Activated CD4-positive, alpha-beta T cell treated with anti-CD3 and anti-CD28 coated beads, Interleukin-2, amount 50 U/mL, for 4 hours (primary cell): Measurements from ENCODE around the gene TSPAN3.

Experiments used
- DNase-seq, 2 experiments: peaks; one replicate each; pipeline ENCODE4 v3.0.0-alpha.2; 2020

The TSPAN3 gene

GRCh38 chr15:77048135-77048876, 22.6 kb downstream of the TSPAN3 start:
- no peak for DNase-seq

GRCh38 chr15:77046704-77047412, 24.1 kb downstream of the TSPAN3 start:
- DNase-seq: no peak

- no peak for DNase-seq
These were observed 24.9 kb downstream of the TSPAN3 start for GRCh38 chr15:77045985-77046384.

DNA sequence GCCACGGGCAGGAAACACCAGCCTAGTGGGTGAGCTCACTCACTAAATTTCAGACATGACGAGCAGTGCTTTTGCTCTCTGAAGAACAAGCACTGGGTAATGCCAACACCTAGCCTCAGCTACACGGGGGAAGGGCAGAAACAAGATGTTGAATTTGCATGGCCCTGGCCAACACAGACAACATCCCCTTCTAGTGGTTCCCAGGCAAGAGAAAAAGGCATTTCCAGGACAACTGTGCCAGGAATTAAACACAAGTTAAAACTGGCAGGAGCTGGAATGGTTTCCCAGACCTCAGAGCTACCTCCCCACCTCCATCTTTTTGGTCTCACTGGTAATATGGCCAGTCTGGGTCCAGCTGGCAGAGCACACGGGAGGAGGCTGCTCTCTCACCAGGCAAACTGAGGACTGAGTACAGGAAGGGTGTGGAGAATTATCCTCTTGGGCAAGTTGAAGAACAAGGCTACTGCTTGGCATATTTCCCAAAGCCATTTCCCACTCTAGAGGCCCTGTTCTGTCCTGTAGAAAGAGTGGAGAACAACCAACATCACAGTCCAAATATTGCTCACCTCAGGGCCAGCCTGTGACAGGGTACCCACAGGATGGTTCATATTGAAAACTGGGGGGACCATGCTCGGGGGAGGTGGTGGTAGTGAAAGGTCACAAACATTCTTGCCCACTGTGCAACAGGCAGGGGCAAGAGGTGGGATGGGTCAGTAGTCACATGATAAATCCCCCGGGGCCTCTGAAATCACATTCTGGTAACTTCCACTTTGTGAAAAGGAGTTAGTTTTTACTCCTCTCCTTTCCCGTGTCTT, 26.5 kb downstream of the TSPAN3 start:
- DNase-seq: no peak

GRCh38 chr15:77042955-77043920, 27.7 kb downstream of the TSPAN3 start:
- no peak for DNase-seq

GRCh38 chr15:77042245-77042919, 28.5 kb downstream of the TSPAN3 start:
- DNase-seq: no peak

GRCh38 chr15:77040673-77041072, 30.2 kb downstream of the TSPAN3 start:
- DNase-seq: no peak

DNA sequence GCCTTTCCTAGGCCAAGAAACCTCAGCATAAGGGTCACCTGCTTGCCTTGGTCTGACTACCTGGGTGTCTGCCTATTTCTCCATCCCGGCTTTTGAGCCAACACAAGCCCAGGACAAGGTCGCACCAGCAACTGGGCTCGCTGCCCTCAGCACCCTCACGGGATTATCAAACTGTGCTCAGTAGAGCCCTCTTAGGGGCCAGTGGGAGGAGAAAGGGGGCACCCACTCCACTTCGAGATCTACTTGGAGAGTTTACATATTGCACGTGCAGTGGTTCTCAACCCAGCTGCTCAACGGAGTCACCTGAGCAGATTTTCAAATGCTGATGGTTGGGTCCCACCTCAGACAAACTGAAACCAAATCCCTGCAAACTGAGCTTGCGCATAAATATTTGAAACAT, 31.1 kb downstream of the TSPAN3 start:
- no peak for DNase-seq

GRCh38 chr15:77039217-77039533, 31.7 kb downstream of the TSPAN3 start:
- DNase-seq: no peak

- DNase-seq: no peak
These were observed 32.3 kb downstream of the TSPAN3 start for GRCh38 chr15:77038312-77039216.

DNA sequence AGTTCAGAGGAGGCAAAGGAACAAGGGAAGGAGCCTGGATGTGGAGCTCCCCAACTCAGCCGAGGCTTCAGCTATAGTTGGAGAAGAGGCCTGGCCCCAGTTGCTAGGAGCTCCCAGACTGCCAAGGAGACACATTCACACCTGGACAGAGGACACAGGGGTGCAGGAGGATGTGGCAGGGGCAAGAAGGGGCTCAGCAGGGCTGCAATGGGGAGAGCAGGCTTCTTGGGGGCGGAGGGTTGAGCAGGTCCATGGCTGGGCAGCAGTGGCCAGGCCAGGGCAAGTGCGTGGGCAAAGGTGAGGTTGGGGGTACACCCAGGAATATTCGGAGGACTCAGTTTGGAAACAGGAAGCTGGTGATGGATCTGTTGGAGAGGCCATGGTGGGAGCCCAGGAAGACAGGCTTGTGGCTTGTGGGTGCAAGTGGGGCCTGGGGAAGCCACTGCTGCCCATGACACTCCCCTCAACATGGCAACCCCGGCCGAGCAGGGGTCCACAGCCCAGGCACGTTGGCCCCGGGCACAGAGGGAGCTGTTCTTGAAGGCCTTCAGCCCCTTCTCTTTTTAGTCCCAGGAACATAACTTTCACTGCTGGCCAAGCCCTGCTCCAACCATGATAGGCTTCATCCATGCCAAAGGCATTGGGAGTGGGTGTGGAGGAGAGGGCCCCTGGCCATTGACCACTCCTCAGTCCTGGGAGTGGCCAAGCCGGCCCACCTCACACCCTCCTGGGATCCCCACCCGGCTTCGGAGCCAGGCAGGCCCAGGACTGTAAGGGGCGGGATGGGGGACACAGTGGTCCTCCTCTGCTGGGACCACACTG, 33.3 kb downstream of the TSPAN3 start:
- no peak for DNase-seq

DNA sequence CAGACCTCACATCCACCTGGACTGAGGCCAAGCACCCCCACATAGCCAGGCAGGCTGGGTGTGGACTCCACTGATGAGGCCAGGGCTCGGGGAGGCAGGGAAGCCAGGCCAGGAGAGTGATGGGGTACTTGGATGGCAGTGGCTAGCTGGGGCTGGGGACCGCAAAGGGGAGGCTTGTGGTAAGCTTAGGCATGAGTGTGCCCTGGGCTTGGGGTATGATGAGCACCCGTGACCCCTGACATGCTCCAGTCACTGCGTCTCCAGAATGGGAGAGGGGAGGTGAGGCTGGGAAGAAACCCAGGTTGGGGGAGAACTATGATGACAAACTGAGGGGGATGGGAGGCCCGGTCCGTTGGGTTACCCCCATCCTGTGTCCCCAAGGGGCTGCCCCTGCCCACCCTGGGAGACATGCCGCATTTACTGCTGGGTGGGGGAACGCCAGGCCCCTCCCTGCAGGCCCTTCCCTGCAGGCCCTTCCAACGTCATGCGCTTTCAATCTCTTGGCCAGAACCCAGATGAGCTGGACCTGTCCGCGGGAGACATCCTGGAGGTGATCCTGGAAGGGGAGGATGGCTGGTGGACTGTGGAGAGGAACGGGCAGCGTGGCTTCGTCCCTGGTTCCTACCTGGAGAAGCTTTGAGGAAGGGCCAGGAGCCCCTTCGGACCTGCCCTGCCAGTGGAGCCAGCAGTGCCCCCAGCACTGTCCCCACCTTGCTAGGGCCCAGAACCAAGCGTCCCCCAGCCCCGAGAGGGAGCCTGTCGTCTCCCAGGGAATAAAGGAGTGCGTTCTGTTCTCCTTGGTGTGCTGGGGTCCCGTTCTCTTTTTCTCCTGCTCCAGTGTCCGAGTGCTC, 34.1 kb downstream of the TSPAN3 start:
- no peak for DNase-seq

DNA sequence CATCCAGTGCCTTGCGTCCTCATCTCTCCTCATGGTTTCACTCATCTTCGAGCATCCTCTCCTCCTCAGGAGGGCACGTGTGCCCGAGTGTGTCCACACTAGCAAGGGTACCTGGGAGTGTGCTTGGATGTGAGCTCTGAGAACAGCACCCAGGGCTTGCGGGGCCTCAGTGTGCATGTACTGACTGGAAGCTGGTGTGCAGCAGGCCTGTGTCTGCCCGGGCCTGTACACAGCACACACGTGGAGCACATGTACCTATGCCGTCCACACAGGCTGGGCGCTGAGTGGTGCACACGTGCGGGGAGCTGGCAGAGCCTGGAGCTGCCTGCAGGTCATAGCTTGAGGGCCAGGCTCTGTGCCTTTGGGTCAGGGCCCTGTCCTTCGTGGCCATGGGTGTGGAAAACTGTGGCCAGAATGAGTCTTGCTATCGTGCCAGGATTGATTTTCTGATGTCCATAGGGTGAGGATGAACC, 34.9 kb downstream of the TSPAN3 start:
- DNase-seq: no peak

DNA sequence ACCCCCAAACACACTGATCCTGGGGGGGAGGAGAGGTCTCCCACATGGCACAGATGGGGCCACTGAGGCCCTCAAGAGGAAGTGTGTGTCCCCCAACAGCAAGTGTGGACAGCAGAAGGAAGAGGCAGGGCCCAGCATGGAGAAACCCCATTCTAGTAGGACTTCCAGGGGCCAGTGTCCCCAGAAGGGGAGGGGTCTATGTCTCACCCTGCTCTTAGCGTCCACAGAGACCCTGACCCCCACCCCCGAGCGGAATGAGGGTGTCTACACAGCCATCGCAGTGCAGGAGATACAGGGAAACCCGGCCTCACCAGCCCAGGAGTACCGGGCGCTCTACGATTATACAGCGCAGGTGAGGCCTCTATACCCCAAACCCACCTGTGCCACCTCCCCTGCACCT, 35.3 kb downstream of the TSPAN3 start:
- DNase-seq: no peak

DNA sequence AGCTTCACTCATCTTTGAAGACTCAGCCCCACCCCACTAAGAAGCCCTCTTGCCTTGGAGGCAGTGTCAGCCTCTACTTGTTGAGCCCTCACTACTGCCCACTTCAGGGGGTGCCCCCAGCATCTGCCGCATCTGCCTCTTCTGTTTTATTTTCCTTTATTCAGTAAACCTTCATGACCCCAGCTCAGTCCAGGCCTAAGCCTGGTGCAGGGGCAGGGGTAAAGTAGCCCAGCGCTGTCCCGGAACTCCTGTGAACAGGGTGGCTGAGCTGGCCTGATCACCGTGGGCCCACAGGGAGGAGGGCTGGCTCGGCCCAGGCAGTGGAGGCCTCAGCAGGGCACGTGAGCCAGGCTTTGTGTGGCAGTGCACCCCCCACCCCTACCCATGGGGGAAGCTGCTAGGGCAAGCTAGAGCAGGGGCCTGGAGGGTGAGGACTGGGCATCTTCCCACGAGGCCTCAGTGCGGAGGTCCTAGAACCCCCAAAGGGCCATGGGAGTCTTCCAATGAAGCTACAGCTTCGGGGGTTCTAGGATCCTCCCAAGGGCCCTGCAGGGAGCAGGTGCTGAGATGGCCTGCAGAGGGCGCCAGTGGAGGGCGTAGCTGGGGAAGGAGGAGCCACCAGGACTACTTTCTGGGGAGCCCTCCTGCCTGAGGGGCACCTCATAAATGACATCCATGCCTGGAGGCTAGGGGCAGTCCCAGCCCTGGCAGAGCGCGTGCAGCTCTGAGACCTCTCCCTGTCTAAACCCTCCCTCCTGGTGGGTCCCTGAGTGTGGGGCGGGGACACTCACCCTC, 36.0 kb downstream of the TSPAN3 start:
- peak in 1 of 2 experiments; percentile 28 for DNase-seq

- DNase-seq: no peak
These were observed 36.9 kb downstream of the TSPAN3 start for GRCh38 chr15:77033729-77034671.

DNA sequence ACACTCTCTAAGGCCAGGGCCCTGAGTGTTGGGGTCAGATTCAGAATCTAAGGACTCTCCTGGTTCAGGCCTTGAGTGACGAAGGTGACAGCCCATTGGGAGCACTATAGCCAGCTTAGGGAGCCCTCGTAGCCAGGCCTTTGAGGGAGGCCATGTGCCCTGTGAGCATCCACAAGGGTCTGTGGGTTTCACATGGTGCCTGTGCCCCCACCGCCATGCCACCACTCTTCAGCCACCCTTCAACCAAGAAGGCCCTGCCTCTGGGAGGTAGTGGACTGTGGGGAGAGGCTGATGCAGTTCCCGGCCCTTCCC, 37.5 kb downstream of the TSPAN3 start:
- no peak for DNase-seq
